Fibroblast of skin of right quadriceps (primary cell): Measurements from ENCODE around the gene SCGB1A1.
"Not testable (repeated sequence)": the region's sequence is repeated elsewhere in the genome, so short reads cannot be mapped to it uniquely, and the experiment has no call there.

Experiments
- DNase-seq: peaks from one replicate; pipeline ENCODE4 v3.0.0-alpha.2; 2013

The SCGB1A1 gene

GRCh38 chr11:62423012-62423411, 4.2 kb downstream of the SCGB1A1 start:
- DNase-seq = no peak

- peak; percentile 78 for DNase-seq
Observed at GRCh38 chr11:62427630-62428233, 8.9 kb downstream of the SCGB1A1 start.

GRCh38 chr11:62428871-62429560, 10.2 kb downstream of the SCGB1A1 start:
- DNase-seq = peak; percentile 65

GRCh38 chr11:62430425-62430824, 11.6 kb downstream of the SCGB1A1 start:
- DNase-seq = peak; percentile 84

GRCh38 chr11:62431171-62431901, 12.5 kb downstream of the SCGB1A1 start:
- peak; percentile 95 for DNase-seq

GRCh38 chr11:62432695-62433094, 13.9 kb downstream of the SCGB1A1 start:
- no peak for DNase-seq

- DNase-seq = no peak
Observed at GRCh38 chr11:62433141-62433903, 14.5 kb downstream of the SCGB1A1 start.

- no peak for DNase-seq
Observed at GRCh38 chr11:62433904-62434276, 15.1 kb downstream of the SCGB1A1 start.

- DNase-seq = no peak
Observed at GRCh38 chr11:62435846-62436660, 17.2 kb downstream of the SCGB1A1 start.

- no peak for DNase-seq
Observed at GRCh38 chr11:62437616-62438015, 18.8 kb downstream of the SCGB1A1 start.

- no peak for DNase-seq
Observed at GRCh38 chr11:62438641-62439040, 19.8 kb downstream of the SCGB1A1 start.

GRCh38 chr11:62439785-62440602, 21.2 kb downstream of the SCGB1A1 start:
- DNase-seq = peak; percentile 83

- peak; percentile 34 for DNase-seq
Observed at GRCh38 chr11:62443390-62444235, 24.8 kb downstream of the SCGB1A1 start.

- DNase-seq = peak; percentile 57
Observed at GRCh38 chr11:62444236-62444833, 25.5 kb downstream of the SCGB1A1 start.

- no peak for DNase-seq
Observed at GRCh38 chr11:62444835-62445234, 26.0 kb downstream of the SCGB1A1 start.

GRCh38 chr11:62445314-62445740, 26.5 kb downstream of the SCGB1A1 start:
- DNase-seq = peak; percentile 52

- DNase-seq = no peak
Observed at GRCh38 chr11:62446091-62446490, 27.3 kb downstream of the SCGB1A1 start.

GRCh38 chr11:62449451-62449851, 30.6 kb downstream of the SCGB1A1 start:
- DNase-seq = no peak

GRCh38 chr11:62449912-62450311, 31.1 kb downstream of the SCGB1A1 start:
- DNase-seq = not testable (repeated sequence)
